Lower lobe of right lung (tissue), 2 donors: Measurements from ENCODE around the gene MXD4. TPM values are rescaled to one million over a fixed set of nuclear protein-coding genes. Genes with fewer than 3 reads are reported as not detected.
A peak's percentile ranks its signal among the peaks of the same experiment; 100 is the strongest.

ENCODE experiments used
- ATAC-seq, 2 donors: fragments of 200-7000 bp; cut with Tn5 transposase; one replicate each; pipeline ENCODE4 v1.9.1; 2020 to 2022; ENCODE audit warnings: mild to moderate bottlenecking in 2 of 2, moderate library complexity in 2 of 2
- DNase-seq: peaks from one replicate; pipeline ENCODE4 v3.0.0-alpha.2; 2020
- H3K27ac ChIP-seq: fragments of 200-600 bp; one replicate; pipeline ENCODE4 v1.8.0; 2022
- H3K27me3 ChIP-seq: fragments of 200-600 bp; one replicate; pipeline ENCODE4 v1.8.0; 2022; ENCODE audit warnings: low read depth
- H3K36me3 ChIP-seq: fragments of 200-600 bp; one replicate; pipeline ENCODE4 v1.8.0; 2022; ENCODE audit warnings: mild to moderate bottlenecking
- H3K4me1 ChIP-seq: fragments of 200-600 bp; one replicate; pipeline ENCODE4 v1.8.0; 2022
- H3K4me3 ChIP-seq: fragments of 200-600 bp; one replicate; pipeline ENCODE4 v1.8.0; 2022; ENCODE audit warnings: mild to moderate bottlenecking
- H3K9me3 ChIP-seq: fragments of 200-600 bp; one replicate; pipeline ENCODE4 v1.8.0; 2022
- CTCF ChIP-seq: fragments of 200-600 bp; IDR thresholded peaks from one replicate; pipeline ENCODE4 v1.8.0; 2022; ENCODE audit warnings: antibody characterized with exemption, mild to moderate bottlenecking
- intact Hi-C: fragments of 100-400 bp; cut with DNase I; formaldehyde crosslinking; loops from one replicate; pipeline ENCODE4 v1.11.0; 2022
- total RNA-seq: library from RNA; stranded (reverse); fragmentation: NEBNext Ultra II Directional; extraction: Animal tissue kit (Norgen Biotek cat#: 25700); gene quantifications from one replicate; pipeline ENCODE4 v1.2.1, GENCODE V29; 2021
- donor health status: DM: no; HTN: yes; CAD: no; lungs with severe emphysema.

The MXD4 gene
- total RNA-seq, 1 donor from 2014 or later, result 74.3 TPM

GRCh38 chr4:2248044-2248780 lies 13.7 kb downstream of the MXD4 start:
- ATAC-seq (no peak), DNase-seq (peak; percentile 34)
- TF ChIP-seq CTCF, result no peak
- Histone ChIP-seq H3K27me3 (no peaks in the 10 kb centered on the region), H3K4me1 (peaks cover 35% of the 10 kb centered on the region), H3K9me3 (no peaks in the 10 kb centered on the region), H3K36me3 (peaks cover 61% of the 10 kb centered on the region), H3K4me3 (no peak overlapping the region), H3K27ac (no peak overlapping the region)
- intact Hi-C loops, result no loop called here

- no peak for TF ChIP-seq CTCF
These were observed 14.5 kb downstream of the MXD4 start for GRCh38 chr4:2247128-2248043.

GRCh38 chr4:2246384-2247127 lies 15.4 kb downstream of the MXD4 start:
- DNase-seq (peak; percentile 36), ATAC-seq (no peak)
- Histone ChIP-seq H3K27me3 (no peaks in the 10 kb centered on the region), H3K4me3 (no peak overlapping the region), H3K9me3 (no peaks in the 10 kb centered on the region), H3K27ac (no peak overlapping the region), H3K4me1 (peaks cover 37% of the 10 kb centered on the region), H3K36me3 (peaks cover 45% of the 10 kb centered on the region)
- no peak for TF ChIP-seq CTCF
- intact Hi-C loops, result no loop called here

More at GRCh38 chr4:2247128-2248043, 14.5 kb downstream of the MXD4 start:
- H3K36me3 ChIP-seq, result peaks cover 53% of the 10 kb centered on the region
- no peak overlapping the region for H3K27ac ChIP-seq
- ATAC-seq (no peak), DNase-seq (peak; percentile 42)
- no peak overlapping the region for H3K4me3 ChIP-seq
- peaks cover 37% of the 10 kb centered on the region for H3K4me1 ChIP-seq
- intact Hi-C loops, result no loop called here
- no peaks in the 10 kb centered on the region for H3K9me3 ChIP-seq
- no peaks in the 10 kb centered on the region for H3K27me3 ChIP-seq

GRCh38 chr4:2245787-2246275 lies 16.1 kb downstream of the MXD4 start:
- Histone ChIP-seq H3K27me3 (no peaks in the 10 kb centered on the region), H3K36me3 (peaks cover 38% of the 10 kb centered on the region), H3K9me3 (no peaks in the 10 kb centered on the region), H3K4me1 (peaks cover 41% of the 10 kb centered on the region), H3K27ac (peak overlapping the region; percentile 49), H3K4me3 (no peak overlapping the region)
- DNase-seq (no peak), ATAC-seq (no peak)
- intact Hi-C loops, result no loop called here
- no peak for TF ChIP-seq CTCF
